GM19395 (cell line): ENCODE measurements around the gene FAM177B.

Source experiments
- ATAC-seq: cut with Tn5 transposase; IDR thresholded peaks from one replicate; pipeline ENCODE4 v1.9.1; 2021; ENCODE audit warnings: mild to moderate bottlenecking, moderate library complexity; ENCODE audit not compliant: unreplicated experiment

FAM177B gene

GRCh38 chr1:222736972-222737371, at the start of gene FAM177B:
FAM177B (plus strand) TSS chr1:222737202; CDS start chr1:222746546, 9,344 bp downstream.
- no peak for ATAC-seq

- no peak for ATAC-seq
Measured at GRCh38 chr1:222691016-222691415, 46.0 kb upstream of the FAM177B start.

DNA sequence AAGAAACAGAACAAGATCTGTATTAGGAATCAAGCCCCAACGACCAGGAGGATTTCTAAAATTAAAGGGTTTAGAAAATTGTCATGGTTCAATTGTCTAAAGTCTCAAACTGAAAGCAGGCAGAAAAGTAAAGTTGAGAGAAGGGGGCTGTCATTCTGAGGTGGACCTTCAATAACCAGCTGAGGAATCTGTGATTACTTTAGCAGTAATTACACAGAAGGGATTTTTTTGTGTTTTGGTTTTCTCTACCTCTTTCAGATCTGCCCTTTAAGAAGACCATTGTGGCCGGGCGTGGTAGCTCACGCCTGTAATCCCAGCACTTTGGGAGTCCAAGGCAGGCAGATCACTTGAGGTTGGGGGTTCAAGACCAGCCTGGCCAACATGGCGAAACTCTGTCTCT, 42.1 kb upstream of the FAM177B start:
- ATAC-seq = no peak

DNA sequence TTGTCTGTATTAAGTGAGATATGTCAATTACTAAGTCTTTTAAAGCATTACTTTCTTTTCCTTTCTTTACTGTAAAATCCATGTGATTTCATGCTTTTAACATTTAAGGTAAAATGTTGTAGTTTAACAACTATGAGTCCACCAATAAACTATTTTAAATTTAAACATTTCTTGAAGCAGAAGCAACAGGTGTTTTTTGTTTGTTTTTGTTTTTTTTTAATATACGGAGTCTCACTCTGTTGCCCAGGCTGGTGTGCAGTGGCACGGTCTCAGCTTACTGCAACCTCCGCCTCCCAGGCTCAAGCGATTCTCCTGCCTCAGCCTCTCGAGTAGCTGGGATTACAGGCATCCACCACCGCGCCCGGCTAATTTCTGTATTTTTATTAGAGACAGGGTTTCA, 40.3 kb upstream of the FAM177B start:
- ATAC-seq = no peak

GRCh38 chr1:222697203-222697602, 39.8 kb upstream of the FAM177B start:
- no peak for ATAC-seq

DNA sequence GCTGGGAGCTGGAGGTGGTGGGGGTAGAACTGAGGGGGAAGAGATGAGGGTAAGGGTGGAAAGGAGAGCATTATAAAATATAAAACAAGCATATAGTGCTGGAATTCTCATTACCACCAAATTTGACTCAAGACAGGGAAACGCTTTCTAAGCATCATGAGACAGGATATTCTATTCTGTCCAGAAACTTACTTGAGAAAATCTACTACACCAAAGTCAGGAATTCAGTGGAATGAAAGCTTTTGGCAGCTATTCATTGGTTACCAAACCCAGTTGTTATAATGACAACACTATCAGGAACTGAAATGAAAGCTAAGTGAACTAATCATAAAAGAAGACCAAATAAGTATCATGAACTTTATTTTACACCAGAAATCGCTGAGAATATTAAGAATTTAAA, 39.2 kb upstream of the FAM177B start:
- ATAC-seq = no peak

GRCh38 chr1:222702210-222702609, 34.8 kb upstream of the FAM177B start:
- no peak for ATAC-seq

DNA sequence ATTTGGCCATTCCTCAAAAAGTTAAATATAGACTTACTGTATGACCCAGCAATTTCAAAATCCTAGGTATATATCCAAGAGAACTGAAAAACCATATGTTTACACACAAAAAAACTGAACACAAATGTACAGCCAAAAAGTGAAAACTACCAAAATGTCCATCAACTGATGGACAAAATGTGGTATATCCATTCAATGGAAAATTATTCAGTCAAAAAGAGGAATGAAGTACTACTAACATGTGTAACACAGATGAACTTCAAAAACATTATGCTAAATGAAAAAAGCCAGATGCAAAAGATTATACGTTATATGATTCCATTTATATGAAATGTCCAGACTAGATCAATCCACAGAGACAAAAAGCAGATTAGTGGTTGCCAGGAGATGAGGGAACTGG, 32.7 kb upstream of the FAM177B start:
- no peak for ATAC-seq

- no peak for ATAC-seq
Measured at GRCh38 chr1:222706815-222707214, 30.2 kb upstream of the FAM177B start.

DNA sequence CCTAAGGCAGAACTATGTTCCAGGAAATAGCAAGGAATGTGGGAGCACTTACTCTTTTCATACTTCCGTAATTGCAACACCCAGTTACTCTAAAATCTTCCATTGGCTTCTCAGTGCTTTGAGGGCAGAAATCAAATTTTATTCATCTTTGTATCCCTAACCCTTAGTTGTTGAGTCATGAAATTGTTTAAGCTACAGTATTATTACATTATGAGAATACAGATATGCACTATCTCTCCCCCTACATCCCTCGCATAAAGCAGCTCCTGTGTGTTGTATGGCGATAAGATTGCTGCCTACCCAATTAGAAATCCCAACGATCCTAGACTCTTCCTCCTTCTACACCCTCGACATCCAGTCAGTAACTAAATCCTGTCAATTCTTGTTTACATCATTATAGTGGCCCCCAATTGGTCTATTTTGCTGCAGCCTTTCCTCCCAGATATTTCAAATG, 27.3 kb upstream of the FAM177B start:
- no peak for ATAC-seq

DNA sequence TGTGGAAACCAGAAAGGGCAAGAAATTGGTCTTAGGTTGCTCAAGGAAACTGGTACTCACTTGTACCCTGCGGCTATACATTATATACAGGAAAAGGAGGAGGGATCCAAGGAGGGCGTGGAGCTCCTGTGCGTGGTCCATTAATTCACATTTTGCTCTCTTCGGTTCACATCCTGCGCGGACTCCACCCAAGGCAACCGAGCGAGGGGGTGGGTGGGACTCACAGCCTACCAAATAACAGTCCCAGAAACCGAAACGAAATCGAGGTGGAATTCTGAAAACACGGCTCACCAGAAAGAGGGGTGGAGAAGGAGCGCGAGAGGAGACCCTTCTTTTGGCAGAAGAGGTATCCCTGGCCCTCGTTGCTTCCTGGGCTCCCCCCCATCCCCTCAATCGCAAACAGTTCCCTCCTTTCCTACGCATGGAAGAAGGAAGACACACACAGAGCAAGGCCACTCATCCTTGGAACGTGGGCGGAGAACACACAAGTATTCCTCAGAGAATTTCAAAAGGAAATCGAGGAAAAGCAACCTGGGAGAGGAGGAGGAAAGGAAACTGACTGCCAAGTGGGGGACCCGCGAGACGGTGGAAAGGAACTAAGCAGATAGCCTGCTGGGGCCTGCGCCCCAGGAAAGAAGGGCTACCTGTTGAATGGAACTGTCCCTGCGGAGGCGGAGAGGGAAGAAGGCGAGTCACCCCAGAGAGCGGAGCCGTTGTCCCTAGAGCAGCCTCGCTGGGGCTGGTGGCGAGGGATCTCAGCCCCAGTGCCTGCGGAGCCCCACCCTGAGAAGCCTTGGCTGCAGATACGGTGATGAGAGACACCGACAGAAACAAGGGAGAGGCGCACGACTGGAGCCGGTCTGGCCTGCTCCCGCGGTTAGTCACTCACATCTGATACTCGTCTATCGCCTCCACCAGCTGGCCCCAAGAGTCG, 25.4 kb upstream of the FAM177B start:
- peak; percentile 49 for ATAC-seq

GRCh38 chr1:222712253-222713090, 24.5 kb upstream of the FAM177B start, which contains the start of the genes AIDA and BROX:
AIDA (minus strand) TSS chr1:222712491; CDS start chr1:222712317, 174 bp downstream.
BROX (plus strand) TSS chr1:222712564; CDS start chr1:222715700, 3,136 bp downstream.
- ATAC-seq = peak; percentile 83

DNA sequence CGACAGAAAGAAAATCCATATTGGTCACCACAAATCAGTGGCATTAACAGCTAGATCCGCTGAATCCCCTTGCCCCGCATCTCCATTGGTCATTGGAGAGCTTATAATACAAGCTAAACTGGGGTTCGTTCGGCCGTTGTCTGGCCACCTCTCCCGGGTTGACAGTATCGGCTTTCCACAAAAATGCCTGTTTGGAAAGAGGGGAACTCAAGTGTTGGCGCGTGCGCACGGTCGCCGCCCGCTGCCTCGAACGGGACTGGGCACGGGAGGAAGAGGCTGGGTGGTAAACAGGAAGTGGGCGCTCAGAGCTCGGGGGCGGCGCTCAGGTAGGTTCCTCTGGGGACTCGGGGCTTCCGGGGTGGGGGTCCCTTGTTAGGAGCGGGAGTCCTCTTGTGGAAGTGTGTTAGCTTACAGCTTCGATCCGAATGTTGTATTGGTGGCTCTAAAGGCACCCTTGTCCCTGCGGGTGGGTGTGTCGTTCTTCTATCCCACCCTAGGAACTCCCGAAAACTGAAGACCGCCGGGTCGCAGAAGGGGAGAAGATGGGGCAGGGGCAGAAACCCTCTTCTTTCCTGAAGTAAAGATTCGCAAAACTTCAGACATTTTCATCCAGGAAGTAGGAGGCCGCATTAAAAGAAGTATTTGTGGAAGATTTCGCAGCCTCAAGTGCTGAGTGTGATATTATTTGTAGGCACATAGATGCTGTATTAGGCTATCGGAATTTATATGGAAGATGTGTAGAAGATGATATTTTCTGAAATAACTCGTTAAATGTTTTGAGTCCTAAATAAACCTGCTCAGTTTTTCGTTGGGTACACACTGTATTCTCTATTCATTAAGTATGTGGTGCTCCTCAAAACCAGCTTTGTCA, 23.7 kb upstream of the FAM177B start:
- peak; percentile 64 for ATAC-seq

DNA sequence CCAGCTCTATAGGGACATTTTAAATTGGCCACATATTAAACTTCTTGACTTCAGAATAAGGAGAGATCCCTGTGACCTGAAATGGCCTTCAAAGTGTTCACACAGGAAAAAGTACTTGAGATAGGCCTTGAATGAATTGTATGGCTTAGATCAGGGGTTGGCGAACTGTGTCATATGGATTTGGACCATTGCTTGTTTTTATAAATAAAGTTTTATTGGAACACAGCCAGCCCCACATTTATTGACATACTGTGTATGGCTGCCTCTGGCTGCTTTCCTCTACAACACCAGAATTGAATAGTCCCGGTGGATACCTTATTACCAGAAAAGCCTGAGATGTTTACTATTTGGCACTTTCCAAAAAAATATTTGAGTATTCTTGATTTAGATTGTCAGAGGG, 20.6 kb upstream of the FAM177B start:
- ATAC-seq = no peak

DNA sequence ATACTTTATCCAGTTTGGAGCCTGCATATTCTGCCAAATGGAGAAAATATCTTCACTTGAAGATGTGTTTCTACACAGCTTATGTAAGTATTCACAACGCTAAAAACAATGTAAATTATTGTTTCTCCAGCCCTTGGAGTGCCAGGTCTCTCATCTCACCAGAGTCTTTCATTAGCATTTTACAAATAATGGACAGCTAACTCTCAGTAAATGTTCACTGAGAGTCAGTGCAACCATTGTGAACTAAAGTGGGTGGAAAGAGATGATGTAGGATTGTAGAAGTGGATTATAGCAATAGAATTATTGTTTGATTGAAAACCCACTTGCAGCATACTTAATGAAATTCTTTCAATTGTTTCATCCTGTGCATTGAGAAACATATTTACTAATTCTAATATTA, 8.3 kb upstream of the FAM177B start:
- no peak for ATAC-seq

DNA sequence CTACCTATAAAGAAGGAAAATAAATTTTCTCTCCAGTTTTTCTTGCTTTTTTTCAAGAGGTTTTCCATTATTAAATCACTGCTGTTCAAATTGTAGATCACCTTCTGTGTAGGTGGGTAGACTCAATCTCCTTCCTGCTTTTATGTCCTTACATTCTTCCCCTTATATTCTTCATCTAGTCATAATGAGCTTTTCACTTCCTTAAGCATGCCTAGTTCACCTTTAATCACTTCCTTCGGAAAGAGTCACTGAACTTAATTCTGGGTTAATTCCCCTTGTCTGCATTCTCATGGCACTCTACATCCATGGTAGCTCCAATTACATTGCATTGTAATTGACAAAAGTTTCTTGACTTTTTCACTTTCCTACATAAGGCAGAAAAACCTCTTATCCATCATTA, 6.1 kb upstream of the FAM177B start:
- no peak for ATAC-seq

GRCh38 chr1:222732216-222733159, 4.5 kb upstream of the FAM177B start:
- ATAC-seq = peak; percentile 99

GRCh38 chr1:222734740-222735139, 2.3 kb upstream of the FAM177B start:
- ATAC-seq = no peak

DNA sequence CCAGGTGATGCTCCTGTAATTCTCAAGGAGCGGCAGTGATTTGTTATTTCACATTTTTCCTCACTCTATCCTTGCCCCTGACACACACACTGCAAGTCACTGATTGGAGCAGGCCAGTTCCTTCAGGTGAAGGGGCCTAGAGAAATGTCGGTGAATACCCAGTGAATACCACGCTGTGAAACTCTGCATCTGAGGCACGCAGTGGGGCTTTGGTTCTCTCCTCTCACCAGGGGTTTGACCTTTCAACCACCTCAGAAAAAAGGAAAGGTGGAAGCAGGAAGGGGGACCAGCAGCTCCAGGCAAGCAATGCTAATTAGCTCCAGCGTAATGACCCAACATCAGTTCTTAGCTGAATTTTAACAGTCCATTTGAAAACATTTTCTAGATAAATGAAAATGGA, 532 bp upstream of the FAM177B start:
- no peak for ATAC-seq
